NCI-H1048 (cell line): Measurements from ENCODE around the gene PPP1R9B.

Experiments
- DNase-seq: peaks from one replicate; lab custom pipeline; 2025; lab: John Stamatoyannopoulos, UW

Gene PPP1R9B

GRCh38 chr17:50141026-50141744 is 9.3 kb downstream of the PPP1R9B start:
- DNase-seq: no peak

- DNase-seq: no peak
These were observed 10.3 kb downstream of the PPP1R9B start for GRCh38 chr17:50139950-50140885.

- no peak for DNase-seq
These were observed 11.2 kb downstream of the PPP1R9B start for GRCh38 chr17:50139185-50139783.

GRCh38 chr17:50137042-50137441 is 13.4 kb downstream of the PPP1R9B start:
- DNase-seq: no peak

- DNase-seq: no peak
These were observed 14.3 kb downstream of the PPP1R9B start for GRCh38 chr17:50136096-50136687.

- no peak for DNase-seq
These were observed 15.0 kb downstream of the PPP1R9B start for GRCh38 chr17:50135316-50136095.

- no peak for DNase-seq
These were observed 16.0 kb downstream of the PPP1R9B start for GRCh38 chr17:50134206-50135110.

GRCh38 chr17:50133769-50134099 is 16.7 kb downstream of the PPP1R9B start:
- DNase-seq: no peak

GRCh38 chr17:50133028-50133768 is 17.3 kb downstream of the PPP1R9B start:
- DNase-seq: no peak

GRCh38 chr17:50132104-50132794 is 18.2 kb downstream of the PPP1R9B start:
- no peak for DNase-seq

GRCh38 chr17:50130559-50131305 is 19.7 kb downstream of the PPP1R9B start:
- DNase-seq: no peak

GRCh38 chr17:50129728-50130558 is 20.5 kb downstream of the PPP1R9B start, which contains the start of gene SAMD14:
Gene SAMD14 (minus strand): TSS chr17:50130160. CDS start chr17:50124959, 5,201 bp downstream.
- no peak for DNase-seq

GRCh38 chr17:50129353-50129727 is 21.1 kb downstream of the PPP1R9B start:
- no peak for DNase-seq

- DNase-seq: no peak
These were observed 21.8 kb downstream of the PPP1R9B start for GRCh38 chr17:50128441-50129352.

- no peak for DNase-seq
These were observed 22.6 kb downstream of the PPP1R9B start for GRCh38 chr17:50127697-50128361.
